Renal cortical epithelial cell (primary cell): Measurements from ENCODE around the gene ALDOA. TPM values are rescaled to one million over a fixed set of nuclear protein-coding genes. Genes with fewer than 3 reads are reported as not detected.

Source experiments
- DNase-seq: peaks from one replicate; pipeline ENCODE4 v3.0.0-alpha.2; 2011; ENCODE audit warnings: low read depth
- total RNA-seq: library from RNA; depleted of rRNA; stranded (reverse); fragments of >200 nt; gene quantifications from 2 replicates; pipeline ENCODE4 v1.2.3, GENCODE V29; 2014

ALDOA gene
- total RNA-seq, 1 donor from 2014 or later, result 1,258 TPM

DNA sequence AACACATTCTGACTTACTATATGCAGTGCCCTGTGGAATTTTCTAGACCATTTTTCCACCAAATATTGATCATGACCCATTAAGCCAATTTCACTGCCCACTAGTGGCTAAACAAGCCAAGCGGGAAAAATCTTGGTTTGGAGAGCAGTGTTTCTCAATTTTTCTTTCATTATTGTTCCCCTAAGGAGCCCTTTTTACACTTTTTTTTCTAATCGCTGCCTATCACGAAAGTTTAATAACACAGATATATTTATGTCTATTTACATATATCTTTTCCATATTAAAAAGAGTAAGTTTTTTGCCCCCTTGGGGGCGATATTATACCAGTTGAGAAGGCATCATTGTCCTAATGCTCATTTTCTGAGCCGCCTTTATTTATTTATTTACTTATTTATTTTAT is 23.7 kb upstream of the ALDOA start:
- peak; percentile 30 for DNase-seq

DNA sequence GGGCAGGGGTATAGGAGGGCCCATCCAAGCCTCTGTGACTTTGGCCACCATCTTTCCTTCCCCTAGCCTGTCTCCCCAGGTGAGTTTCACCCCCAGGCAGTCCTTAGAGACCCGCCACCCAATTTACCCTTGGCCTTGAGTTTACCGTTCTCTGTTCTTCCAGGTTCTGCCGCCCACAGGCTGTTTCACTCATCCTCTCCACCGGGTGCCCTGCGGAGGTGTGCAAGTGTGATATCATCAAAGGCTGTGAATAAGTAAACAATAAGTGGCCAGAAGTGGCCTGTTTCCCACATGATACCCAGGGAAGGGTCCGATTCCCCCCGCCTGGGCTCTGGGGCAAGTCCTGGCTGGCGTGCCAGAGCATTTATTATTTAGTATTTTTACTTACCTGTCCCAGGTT is 19.4 kb upstream of the ALDOA start:
- DNase-seq, result no peak

DNA sequence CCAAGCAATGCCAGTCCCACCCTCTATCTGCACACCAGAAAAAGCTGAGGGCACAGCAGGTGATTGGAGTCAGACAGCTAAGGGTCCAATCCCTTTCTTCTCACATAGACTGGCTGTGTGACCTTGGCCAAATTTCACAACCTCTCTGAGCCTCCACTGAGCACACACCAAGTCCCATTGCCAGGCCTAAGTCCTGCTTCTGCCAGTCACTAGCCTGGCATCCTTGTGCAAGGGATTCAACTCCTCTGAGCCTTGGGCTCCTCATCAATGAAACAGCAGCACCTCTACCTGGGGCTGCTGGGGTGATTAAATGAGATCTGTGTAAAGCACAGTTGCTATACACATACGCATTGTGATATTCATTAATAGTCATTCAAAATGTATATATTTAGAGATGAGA is 19.0 kb upstream of the ALDOA start:
- DNase-seq, result no peak

DNA sequence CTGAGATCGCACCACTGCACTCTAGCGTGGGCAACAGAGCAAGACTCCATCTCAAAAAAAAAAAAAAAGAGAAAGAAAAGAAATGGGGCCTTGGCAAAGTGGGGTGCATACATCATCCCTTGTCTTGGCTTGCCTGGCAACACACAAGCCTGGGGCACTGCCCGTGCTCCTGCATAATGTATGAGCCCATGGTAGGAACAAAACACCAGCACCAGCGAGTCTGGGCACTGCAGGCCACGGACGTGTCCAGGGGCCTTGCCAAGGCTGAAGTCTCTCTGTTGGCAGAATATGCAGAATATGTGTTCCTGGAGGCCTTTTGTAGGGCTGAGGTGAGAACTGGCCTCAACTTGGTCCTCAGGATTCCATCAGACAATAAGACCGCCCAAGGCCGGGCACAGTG is 15.7 kb upstream of the ALDOA start:
- peak; percentile 46 for DNase-seq

DNA sequence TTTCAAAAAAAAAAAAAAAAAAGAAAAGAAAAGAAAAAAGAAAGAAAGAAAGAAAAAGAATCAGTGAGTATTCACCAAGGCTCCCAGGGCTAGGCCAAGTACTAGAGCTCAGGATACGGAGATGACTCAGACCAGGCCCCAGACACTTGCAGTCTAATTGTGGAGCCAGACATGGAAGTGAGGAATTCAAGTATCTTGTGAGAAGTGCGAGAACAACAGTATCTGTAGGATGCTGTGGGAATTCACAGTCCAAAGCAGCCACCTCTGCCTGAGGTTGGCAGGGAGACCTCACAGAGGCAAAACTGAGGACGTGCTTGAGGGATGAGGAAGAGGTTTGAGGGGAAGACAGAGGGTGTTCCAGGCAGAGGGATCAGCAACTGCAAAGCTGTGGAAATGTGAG is 14.0 kb upstream of the ALDOA start:
- peak; percentile 21 for DNase-seq

DNA sequence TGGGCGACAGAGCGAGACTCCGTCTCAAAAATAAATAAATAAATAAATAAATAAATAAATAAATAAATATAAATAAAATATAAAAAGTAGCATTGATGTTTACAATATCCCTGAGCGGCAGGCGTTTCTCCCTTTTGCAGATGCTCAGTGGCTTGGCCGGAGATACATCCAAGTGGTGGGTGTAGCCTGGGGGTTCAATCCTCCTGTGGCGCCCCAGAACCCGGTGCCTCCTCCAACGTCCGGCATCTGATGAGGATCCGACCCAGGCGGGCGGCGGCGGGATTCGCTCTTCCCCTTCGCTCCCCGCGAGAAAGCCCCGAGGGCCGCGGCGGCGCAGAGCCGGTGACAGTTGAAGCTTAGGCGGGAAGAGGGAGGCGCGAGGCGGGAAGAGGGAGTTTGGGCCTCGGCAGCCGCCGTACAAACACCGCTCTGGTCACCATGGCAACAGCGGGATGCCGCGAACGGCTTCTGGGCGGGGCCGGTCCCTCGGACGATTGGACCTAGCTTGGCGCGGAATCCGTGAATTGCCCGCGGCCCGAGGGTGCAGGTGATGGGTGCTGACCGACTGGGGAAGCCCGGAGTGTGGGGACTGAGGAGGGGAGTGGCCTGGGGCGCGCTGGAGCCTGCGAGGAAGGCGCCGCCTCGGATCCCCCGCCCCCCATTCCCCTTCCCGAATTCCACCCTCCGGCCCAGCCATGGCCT is 12.7 kb upstream of the ALDOA start:
- peak; percentile 71 for DNase-seq

DNA sequence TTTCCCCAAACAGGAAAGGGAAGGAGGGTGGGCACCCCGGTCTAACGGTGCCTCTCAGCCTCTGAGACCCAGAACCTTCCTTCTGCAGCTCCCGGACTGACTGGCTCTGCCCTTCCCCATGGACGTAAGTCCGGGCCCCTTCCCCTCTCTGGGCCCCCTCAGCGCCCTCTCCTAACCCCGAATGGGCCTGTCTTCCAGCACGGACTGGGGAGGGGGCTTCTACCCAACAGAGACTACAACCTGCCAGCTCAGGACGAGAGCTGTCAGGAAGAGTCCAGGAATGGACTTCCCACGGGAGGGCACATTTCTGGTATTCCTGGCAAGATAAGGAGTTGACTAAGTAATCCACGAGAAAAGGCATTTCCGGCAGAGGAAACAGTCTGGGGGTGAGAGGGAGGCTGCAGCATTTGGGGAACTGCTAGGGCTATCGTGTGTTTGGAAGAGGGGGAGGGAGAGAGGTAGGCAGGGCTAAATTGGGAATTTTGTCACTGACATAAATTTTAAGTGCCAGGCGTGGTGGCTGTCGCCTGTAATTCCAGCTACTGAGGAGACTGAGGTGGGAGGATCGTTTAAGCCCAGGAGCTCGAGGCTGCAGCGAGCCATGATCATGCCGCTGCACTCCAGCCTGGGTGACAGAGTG is 12.1 kb upstream of the ALDOA start:
- DNase-seq, result no peak

DNA sequence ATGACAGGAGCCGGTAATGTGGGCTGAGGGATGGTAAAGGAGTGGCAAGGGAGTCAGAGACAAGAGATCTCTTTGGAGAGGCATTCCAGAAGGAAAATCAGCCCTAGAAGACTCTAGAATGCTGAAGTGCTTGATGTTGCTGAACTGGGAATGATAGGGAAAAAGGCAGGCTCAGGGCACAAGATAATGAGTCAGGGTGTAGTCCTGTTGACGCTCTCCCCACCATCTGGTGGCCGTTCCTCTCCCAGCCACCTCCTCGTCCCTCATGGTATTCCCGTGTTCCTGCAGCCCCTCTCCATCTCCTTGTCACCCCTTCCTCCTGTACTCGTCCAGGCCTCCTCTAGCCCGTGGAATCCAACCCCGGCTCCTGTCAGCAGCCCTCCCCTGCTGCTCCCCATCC is 11.1 kb upstream of the ALDOA start:
- no peak for DNase-seq

DNA sequence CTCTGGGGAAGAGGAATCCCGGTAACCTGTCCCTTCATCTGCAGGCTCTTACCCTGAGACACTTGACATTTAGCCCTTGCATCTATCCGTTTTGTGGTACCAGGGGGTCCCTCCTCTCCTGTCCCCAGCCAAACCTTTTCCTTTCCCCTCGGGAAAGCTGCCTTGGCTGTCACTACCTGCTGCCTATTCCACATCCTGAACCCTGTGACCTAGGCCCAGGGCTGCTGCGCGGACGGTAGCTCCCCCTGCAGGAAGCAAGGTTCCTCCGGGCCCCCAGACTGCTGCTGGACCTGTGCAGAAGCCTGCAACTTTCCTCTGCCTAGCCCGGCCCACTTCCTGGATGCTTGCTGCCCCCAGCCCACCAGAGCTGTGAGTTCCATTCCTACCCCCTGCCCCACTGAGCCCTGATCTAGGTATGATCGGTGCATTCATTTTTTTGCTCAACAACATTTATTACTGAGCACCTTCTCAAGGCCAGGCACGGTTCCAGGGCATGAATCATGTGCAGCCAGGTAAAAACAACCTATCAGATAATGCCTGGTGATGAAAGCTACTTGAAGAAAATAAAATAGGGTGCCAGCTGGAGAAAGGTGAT is 10.5 kb upstream of the ALDOA start:
- DNase-seq, result peak; percentile 64

DNA sequence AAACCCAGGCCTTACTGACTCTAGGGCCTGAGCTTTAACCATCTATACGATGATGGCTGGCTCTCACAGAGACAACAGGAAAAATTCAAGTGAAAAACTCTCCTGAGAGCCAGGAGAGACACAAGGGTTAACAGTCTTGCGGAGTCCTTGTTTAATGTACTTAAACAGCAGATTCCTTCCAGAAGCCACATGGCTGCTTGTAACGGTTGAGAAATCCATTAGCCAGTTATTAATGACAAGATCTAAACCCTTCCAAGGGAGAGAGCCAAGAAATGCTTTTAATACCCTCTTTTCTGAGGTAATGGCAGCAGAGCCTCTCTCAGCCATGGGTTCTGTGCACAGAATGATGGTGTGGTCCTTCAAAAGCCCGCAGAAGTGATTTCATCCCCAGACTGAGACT is 5.2 kb upstream of the ALDOA start:
- DNase-seq, result no peak

DNA sequence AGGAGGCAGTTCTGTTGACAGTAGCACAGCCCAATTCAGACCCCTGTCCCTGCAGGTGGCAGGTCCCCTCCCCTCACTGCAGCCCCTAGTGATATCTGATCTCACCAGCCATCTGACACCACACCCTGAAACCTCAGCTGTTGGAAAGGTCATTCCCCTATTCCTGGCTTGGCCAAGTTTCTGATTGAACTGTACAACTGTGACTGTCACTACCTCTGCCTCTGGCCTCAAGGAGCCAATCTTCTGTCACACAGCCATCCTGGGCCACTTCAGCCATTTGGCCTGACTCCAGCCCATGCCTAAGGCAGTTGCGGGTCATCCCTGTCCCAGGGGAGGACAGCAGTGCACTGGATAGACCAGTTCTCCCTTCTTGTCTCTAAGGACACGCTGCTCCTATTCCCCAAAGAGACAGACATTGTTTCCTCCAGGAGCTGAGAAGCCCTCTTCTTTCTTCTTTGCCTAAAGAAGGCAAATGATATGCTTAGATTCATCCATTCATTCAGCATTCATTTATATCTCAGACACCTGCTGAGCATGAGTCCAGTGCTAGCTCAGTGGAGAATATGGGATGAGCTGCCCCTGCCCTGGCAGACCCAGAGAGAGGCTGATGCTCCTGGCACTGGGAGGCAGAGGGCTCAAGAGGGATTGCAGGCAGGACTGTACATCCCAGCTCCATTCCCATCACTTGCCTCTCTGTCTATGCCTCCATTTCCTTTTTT is 4.6 kb upstream of the ALDOA start:
- DNase-seq, result no peak

DNA sequence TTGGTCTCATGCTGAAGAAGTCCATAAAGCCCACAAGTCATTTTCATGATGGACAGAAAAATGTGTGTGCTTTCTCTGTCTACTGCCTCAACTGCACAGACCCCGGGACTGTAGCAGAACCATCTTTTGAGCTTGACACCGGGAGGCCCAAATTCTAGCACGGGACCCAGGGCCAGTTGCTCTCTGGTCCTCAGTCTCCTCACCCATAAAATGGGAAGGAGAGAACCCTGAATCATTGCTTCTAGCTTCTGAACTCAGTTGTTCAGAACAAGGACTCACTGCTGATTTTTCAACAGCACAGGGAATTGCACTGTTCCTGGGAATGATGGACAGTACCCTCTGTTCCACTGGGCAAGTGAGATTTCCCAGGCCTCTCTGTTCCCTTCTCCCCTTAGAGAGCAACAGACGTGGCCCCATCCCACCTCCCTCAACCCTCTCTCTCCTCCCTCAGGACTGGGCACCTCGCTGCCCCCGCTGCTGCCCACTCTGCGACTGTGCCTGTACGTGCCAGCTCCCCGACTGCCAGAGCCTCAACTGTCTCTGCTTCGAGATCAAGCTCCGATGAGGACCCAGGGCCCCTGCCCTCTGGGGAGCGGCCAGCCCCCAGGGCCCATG is 2.2 kb upstream of the ALDOA start:
- no peak for DNase-seq

DNA sequence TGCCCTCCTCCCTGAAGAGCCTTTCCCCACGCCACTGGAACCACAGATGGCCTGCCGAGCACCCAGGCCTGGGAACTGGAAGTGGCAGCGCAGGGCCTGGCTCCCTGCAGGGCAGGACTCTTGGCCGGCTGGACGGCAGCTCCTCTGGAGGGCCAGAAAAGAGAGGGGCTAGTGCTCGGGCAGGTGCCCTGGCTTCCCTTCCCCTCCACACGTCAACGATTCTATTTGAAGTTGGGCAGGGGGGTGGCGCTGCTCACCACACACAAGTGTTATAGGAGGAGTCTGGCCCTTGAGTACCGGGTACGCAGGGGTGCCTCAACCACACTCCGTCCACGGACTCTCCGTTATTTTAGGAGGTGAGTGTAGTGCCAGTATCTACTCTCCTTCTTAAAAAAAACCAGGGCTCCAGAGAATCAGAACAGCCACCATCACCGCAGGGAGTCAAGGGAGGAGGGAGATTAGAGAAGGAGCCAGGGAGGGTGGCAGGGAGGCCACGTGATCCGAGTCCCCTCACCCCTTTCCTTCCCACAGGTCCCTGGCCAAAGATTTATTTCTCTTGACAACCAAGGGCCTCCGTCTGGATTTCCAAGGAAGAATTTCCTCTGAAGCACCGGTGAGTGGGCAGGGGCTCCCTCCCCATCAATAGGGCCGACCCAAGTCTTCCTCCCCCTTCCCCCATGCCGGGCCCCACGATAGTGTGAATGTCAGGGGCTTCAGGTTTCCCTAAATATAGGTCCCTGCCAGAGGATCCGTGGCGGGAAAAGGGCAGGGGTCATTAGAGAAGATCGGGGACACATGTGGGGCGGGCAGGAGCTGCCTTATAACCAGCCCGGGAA is 1.4 kb upstream of the ALDOA start:
- DNase-seq, result peak; percentile 44

DNA sequence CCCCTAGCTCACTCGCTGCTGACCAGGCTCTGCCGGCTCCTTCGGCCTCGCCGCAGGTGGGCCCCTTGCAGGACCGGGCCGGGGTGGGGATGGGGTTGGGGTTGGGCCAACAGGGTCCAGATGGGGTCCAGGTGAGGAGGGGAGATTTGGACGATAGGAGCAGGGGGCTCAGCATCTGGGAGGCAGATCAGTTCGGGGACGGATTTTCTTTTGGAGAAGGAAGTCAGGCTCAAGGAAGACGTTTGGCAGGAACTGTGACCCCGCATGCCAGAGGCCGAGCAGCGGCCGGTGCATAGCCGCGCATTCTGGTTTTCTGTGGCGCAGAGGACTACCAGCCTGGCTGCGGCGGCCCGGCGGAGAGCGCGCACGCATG is 845 bp upstream of the ALDOA start:
- DNase-seq, result no peak

DNA sequence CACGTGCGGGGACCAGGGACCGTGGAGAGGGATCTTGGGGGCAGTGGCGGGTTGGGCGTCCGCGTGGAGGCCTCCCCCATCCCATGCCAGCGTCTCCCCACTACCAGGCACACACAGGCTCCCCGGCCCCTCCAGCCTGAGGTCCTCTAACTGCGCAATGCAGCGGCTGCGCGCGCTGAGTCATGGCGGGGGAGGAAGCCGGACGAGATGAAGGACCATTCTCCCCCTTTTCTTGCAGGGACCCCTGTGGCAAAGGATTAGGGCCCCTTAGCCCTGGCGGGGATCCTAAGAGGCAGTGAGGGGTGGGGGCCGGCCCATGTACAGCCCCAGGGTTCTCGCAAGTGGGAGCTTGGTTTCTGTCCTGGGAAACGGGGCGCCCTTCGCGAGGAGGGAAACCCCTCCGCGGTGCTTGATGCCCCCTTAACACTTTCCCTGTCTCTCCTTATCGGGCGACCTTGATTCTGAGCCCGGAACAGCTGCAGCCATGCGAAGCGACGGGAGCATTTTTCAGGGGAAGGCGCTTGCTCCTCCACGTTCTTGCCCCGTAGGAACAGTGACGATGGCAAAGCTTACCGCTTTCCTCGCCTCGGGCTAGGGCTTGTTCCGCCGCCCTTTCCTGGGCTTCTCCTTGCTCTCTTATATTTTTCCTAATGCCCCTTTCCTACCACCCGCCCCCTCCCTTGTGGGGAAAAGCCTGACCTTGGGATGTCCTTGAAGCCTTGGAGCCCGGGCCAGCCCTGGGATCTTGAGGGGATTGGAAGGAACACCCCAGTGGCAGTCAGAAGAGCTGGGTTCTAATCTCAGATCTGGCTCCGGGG is 592 bp downstream of the ALDOA start:
- no peak for DNase-seq

DNA sequence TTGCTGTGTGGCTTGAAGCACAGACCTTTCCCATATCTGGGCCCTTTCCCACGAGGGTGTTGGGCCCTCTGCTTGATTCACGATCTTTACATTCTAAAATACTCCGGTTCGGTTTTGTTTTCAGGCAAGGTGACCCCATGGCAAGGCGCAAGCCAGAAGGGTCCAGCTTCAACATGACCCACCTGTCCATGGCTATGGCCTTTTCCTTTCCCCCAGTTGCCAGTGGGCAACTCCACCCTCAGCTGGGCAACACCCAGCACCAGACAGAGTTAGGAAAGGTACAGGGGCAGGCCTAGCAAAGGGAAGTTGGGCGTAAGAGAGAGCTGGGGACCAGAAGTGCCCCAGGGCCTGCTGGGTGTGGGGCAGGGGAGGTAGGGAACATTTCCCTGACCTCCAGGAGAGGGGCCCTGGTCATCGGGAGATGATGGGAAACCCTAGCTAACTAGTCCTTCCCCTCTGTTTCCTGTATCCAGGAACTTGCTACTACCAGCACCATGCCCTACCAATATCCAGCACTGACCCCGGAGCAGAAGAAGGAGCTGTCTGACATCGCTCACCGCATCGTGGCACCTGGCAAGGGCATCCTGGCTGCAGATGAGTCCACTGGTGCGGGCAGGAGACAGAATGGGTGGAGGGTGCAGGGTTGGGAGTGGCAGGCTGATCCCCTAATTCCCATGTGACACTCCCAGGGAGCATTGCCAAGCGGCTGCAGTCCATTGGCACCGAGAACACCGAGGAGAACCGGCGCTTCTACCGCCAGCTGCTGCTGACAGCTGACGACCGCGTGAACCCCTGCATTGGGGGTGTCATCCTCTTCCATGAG is 1.4 kb downstream of the ALDOA start:
- no peak for DNase-seq

DNA sequence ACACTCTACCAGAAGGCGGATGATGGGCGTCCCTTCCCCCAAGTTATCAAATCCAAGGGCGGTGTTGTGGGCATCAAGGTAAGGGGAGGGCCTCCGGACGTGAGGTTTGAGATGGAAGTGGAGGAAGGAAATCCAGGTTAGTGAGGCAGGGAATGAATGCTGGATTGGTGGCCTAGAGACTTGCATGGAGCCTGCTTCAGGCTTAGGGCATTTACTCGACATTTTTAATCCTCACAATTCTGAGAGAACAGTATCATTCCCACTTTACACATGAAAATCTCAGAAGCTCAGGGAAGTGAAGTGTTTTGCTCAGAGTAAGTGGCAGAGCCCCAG is 2.0 kb downstream of the ALDOA start:
- DNase-seq, result no peak

DNA sequence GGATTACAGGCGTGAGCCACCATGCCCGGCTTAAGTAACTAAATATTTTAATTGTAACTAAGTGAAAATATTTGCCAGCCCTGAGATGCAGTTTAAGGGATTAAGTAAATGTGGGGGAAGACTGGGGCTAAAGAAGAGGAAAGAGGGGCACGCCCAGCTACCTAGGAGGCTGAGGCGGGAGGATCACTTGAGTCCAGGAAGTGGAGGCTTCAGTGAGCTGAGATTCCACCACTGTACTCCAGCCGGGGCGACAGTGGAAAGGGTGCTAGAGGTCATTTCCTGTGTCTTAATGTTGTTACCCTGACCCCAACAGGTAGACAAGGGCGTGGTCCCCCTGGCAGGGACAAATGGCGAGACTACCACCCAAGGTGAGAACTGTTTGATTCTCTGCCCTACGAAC is 2.8 kb downstream of the ALDOA start:
- DNase-seq, result no peak

DNA sequence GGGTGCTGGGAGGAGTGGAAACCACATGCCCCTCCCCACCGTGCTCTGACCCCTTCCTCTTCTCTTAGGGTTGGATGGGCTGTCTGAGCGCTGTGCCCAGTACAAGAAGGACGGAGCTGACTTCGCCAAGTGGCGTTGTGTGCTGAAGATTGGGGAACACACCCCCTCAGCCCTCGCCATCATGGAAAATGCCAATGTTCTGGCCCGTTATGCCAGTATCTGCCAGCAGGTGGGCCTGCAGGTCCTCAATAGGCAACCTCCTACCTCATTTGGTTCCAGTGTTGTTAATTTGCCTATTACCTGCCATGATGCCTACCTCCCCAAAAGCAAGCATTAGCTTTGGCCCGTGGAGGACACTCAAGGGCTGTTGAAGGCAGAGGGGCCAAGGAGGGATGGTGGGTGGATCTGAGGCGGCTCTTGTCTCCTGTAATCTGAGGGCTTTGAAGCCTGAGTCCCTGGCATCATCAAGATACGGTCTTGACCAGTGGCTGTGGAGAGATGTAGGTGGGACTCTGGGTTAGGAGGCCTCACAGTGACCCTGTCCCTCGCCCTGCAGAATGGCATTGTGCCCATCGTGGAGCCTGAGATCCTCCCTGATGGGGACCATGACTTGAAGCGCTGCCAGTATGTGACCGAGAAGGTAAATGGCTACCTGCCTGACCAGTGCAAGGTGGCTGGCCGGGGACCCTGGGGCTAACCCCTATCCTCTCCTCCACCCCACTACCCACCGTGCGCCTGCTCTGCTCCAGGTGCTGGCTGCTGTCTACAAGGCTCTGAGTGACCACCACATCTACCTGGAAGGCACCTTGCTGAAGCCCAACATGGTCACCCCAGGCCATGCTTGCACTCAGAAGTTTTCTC is 3.4 kb downstream of the ALDOA start:
- DNase-seq, result no peak
